ENCODE data around the gene STX8.
"Not testable (repeated sequence)": the region's sequence is repeated elsewhere in the genome, so short reads cannot be mapped to it uniquely, and the experiment has no call there.

Gene STX8

DNA sequence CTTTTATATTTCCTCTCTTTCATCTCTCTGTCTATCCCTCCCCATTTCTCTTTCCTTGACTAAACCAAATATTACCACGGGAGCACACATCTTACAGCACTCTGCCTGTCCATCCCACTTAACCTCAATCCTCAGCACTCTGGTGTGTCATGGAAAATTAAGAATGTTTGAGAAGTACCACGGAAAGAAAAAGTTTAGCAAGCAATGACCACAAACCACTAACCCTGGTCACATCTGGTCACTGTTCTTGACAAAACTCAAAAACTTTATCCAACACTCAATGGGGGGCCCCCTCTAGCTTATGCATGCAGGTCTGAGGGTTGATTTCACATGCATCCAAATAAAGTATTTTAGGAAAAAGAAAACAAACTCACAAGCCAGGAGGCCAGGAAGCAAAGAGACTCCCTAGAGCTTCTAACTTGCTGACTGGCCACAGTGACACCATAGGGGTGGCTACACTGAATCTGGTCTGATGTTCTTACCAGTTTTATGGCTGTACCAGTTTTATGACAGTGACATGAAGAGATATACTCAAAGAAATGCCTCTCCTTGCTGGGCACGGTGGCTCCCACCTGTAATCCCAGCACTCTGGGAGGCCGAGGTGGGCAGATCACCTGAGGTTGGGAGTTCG lies 229.2 kb downstream of the STX8 start:
- Histone ChIP-seq H3K27me3 (ENCODE audit: insufficient read depth, low read depth, severe bottlenecking) (no peaks in the 10 kb centered on the region), H3K4me3 (ENCODE audit: low read depth, low read length) (no peak overlapping the region), H3K27ac (no peak overlapping the region), H3K9me3 (ENCODE audit: severe bottlenecking) (no peaks in the 10 kb centered on the region), H3K36me3 (no peaks in the 10 kb centered on the region)
- TF ChIP-seq, protein P1, sequence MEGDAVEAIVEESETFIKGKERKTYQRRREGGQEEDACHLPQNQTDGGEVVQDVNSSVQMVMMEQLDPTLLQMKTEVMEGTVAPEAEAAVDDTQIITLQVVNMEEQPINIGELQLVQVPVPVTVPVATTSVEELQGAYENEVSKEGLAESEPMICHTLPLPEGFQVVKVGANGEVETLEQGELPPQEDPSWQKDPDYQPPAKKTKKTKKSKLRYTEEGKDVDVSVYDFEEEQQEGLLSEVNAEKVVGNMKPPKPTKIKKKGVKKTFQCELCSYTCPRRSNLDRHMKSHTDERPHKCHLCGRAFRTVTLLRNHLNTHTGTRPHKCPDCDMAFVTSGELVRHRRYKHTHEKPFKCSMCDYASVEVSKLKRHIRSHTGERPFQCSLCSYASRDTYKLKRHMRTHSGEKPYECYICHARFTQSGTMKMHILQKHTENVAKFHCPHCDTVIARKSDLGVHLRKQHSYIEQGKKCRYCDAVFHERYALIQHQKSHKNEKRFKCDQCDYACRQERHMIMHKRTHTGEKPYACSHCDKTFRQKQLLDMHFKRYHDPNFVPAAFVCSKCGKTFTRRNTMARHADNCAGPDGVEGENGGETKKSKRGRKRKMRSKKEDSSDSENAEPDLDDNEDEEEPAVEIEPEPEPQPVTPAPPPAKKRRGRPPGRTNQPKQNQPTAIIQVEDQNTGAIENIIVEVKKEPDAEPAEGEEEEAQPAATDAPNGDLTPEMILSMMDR (IDR thresholded peaks at IDR 0.05; ENCODE audit: low read depth, low read length): no peak
- DNase-seq: no peak

DNA sequence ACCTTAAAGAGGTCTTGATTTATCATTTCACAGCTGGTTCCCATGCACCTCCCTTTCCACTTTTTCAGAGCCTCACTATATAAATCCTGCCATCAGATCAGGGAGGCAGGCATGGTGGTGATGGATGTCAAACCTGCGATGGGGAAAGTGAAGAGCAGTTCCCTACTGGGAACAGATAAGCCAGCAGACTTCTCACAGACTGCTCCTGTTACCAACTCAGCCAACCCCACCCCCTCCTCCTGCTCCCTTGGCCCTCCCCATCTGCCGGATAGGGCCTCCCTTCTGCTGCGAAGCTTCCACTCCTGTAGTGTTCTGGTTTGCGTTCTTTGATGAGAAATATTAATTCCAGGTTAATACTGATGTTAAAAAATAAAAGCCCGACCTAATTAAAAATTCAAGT lies 232.1 kb downstream of the STX8 start:
- Histone ChIP-seq H3K9me3 (ENCODE audit: severe bottlenecking) (no peaks in the 10 kb centered on the region), H3K27me3 (ENCODE audit: insufficient read depth, low read depth, severe bottlenecking) (no peaks in the 10 kb centered on the region), H3K27ac (no peak overlapping the region), H3K36me3 (no peaks in the 10 kb centered on the region), H3K4me3 (ENCODE audit: low read depth, low read length) (no peak overlapping the region)
- TF ChIP-seq, protein P1 (IDR thresholded peaks at IDR 0.05; ENCODE audit: low read depth, low read length): no peak
- peak; percentile 75 for DNase-seq

DNA sequence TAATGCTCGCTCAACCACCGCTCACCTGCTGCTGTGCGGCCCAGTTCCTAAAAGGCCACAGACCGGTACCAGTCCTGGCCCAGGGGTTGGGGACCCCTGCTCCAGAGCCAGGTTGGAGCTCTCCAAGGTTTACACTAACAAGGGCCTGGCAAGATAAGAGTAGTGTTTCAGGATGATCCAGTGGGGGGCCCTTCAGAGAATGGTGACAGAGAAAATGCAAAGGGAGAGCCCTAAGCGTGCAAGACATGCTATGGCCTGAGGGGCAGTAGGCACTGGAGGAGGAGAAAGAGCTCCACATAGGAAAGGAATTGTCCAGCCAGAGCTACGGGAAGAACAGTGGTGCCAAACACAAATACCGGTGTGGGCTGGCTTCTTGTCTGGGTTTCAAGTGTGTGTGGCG lies 233.4 kb downstream of the STX8 start:
- no peaks in the 10 kb centered on the region for H3K9me3 ChIP-seq (ENCODE audit: severe bottlenecking)
- no peak for DNase-seq
- H3K36me3 ChIP-seq: no peaks in the 10 kb centered on the region
- TF ChIP-seq, protein P1 (IDR thresholded peaks at IDR 0.05; ENCODE audit: low read depth, low read length): no peak
- no peaks in the 10 kb centered on the region for H3K27me3 ChIP-seq (ENCODE audit: insufficient read depth, low read depth, severe bottlenecking)
- H3K4me3 ChIP-seq (ENCODE audit: low read depth, low read length): no peak overlapping the region
- no peak overlapping the region for H3K27ac ChIP-seq

DNA sequence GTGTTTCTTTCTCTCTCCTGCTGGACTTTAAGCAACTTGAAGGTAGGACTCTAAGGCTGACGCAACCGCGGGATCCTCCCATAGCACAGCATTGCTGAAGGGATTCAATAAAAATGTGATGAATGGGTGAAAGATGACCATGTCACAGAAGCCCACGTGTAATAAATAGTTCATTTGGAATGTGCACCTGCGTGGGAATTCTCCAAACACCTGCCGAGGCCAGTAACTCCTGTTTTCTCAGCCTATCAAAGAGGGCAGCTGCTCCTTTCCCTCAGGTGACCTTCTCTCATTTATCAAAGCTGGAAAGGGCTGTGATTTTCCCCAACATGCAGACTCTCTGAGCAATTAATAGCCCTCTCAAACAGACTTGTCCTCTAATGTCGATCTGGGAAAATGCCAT lies 235.7 kb downstream of the STX8 start:
- Histone ChIP-seq H3K27me3 (ENCODE audit: insufficient read depth, low read depth, severe bottlenecking) (no peaks in the 10 kb centered on the region), H3K36me3 (no peaks in the 10 kb centered on the region), H3K4me3 (ENCODE audit: low read depth, low read length) (no peak overlapping the region), H3K9me3 (ENCODE audit: severe bottlenecking) (peaks cover 1% of the 10 kb centered on the region), H3K27ac (no peak overlapping the region)
- DNase-seq: no peak
- TF ChIP-seq, protein P1 (IDR thresholded peaks at IDR 0.05; ENCODE audit: low read depth, low read length): no peak

DNA sequence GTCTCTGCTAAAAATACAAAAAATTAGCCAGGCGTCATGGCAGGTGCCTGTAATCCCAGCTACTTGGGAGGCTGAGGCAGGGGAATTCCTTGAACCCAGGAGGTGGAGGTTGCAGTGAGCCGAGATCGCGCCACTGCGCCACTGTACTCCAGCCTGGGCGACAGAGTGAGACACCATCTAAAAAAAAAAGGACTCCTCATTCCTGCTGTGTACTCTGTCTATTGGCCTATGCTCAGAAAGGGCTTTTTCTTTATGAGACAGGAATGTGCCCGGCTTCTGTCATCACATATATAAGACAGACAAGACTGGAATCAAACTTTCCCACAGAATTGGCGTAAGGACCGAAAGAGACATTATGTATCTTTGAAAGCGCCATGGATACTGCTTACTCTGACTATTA lies 236.1 kb downstream of the STX8 start:
- H3K27me3 ChIP-seq (ENCODE audit: insufficient read depth, low read depth, severe bottlenecking); H3K9me3 ChIP-seq (ENCODE audit: severe bottlenecking); H3K4me3 ChIP-seq (ENCODE audit: low read depth, low read length); H3K36me3 ChIP-seq; DNase-seq; H3K27ac ChIP-seq: not testable (repeated sequence)

DNA sequence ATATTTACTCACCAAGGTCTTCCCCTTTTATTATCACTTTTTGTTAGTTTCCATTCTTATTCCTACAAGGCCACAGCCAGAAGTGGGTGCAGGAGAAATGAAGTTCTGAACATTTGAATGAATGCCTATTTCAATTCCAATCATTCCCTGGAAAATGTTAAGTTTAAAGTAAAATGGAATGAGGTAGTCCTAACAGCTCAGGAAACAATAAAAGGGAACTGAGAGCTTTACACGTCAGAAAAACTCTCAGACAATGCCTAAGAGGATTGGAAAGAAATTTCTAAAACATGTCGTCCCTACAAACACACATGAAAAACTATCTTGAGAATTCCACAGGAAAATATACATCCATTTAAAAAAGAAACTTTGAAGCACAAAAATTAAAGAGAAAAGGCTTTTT lies 238.8 kb downstream of the STX8 start:
- peaks cover 3% of the 10 kb centered on the region for H3K9me3 ChIP-seq (ENCODE audit: severe bottlenecking)
- TF ChIP-seq, protein P1 (IDR thresholded peaks at IDR 0.05; ENCODE audit: low read depth, low read length): no peak

More for the DNA sequence above, 238.8 kb downstream of the STX8 start:
- Histone ChIP-seq H3K27ac (no peak overlapping the region), H3K36me3 (no peaks in the 10 kb centered on the region), H3K27me3 (ENCODE audit: insufficient read depth, low read depth, severe bottlenecking) (no peaks in the 10 kb centered on the region), H3K4me3 (ENCODE audit: low read depth, low read length) (no peak overlapping the region)
- no peak for DNase-seq

Data from WERI-Rb-1 (cell line).